ENCODE results near the gene PHC3.

Gene PHC3

GRCh38 chr3:170079536-170080165, 101.9 kb downstream of the PHC3 start:
- DNase-seq (ENCODE audit: low read depth in 2 of 2, low spot score in 1 of 2), result no peak

- no peak for DNase-seq (ENCODE audit: low read depth in 2 of 2, low spot score in 1 of 2)
These were observed 102.8 kb downstream of the PHC3 start for GRCh38 chr3:170078620-170079281.

GRCh38 chr3:170077361-170077760, 104.2 kb downstream of the PHC3 start:
- no peak for DNase-seq (ENCODE audit: low read depth in 2 of 2, low spot score in 1 of 2)

GRCh38 chr3:170076715-170077238, 104.8 kb downstream of the PHC3 start:
- DNase-seq (ENCODE audit: low read depth in 2 of 2, low spot score in 1 of 2), result no peak

- DNase-seq (ENCODE audit: low read depth in 2 of 2, low spot score in 1 of 2), result no peak
These were observed 106.0 kb downstream of the PHC3 start for GRCh38 chr3:170075441-170076091.

- DNase-seq (ENCODE audit: low read depth in 2 of 2, low spot score in 1 of 2), result no peak
These were observed 117.4 kb downstream of the PHC3 start for GRCh38 chr3:170064108-170064507.

GRCh38 chr3:170063691-170064090, 117.8 kb downstream of the PHC3 start:
- DNase-seq (ENCODE audit: low read depth in 2 of 2, low spot score in 1 of 2), result no peak

- DNase-seq (ENCODE audit: low read depth in 2 of 2, low spot score in 1 of 2), result no peak
These were observed 118.8 kb downstream of the PHC3 start for GRCh38 chr3:170062769-170063168.

GRCh38 chr3:170062068-170062467, 119.5 kb downstream of the PHC3 start:
- DNase-seq (ENCODE audit: low read depth in 2 of 2, low spot score in 1 of 2), result no peak

GRCh38 chr3:170059447-170059846, 122.1 kb downstream of the PHC3 start:
- DNase-seq (ENCODE audit: low read depth in 2 of 2, low spot score in 1 of 2), result no peak

GRCh38 chr3:170058127-170058526, 123.4 kb downstream of the PHC3 start:
- no peak for DNase-seq (ENCODE audit: low read depth in 2 of 2, low spot score in 1 of 2)

- no peak for DNase-seq (ENCODE audit: low read depth in 2 of 2, low spot score in 1 of 2)
These were observed 124.0 kb downstream of the PHC3 start for GRCh38 chr3:170057550-170057949.

- no peak for DNase-seq (ENCODE audit: low read depth in 2 of 2, low spot score in 1 of 2)
These were observed 124.7 kb downstream of the PHC3 start for GRCh38 chr3:170056710-170057454.

GRCh38 chr3:170055209-170055608, 126.3 kb downstream of the PHC3 start:
- DNase-seq (ENCODE audit: low read depth in 2 of 2, low spot score in 1 of 2), result no peak

- no peak for DNase-seq (ENCODE audit: low read depth in 2 of 2, low spot score in 1 of 2)
These were observed 127.3 kb downstream of the PHC3 start for GRCh38 chr3:170054204-170054603.

GRCh38 chr3:170052398-170052797, 129.1 kb downstream of the PHC3 start:
- no peak for DNase-seq (ENCODE audit: low read depth in 2 of 2, low spot score in 1 of 2)

- no peak for DNase-seq (ENCODE audit: low read depth in 2 of 2, low spot score in 1 of 2)
These were observed 130.8 kb downstream of the PHC3 start for GRCh38 chr3:170050753-170051152.

GRCh38 chr3:170049146-170050000, 132.2 kb downstream of the PHC3 start:
- no peak for DNase-seq (ENCODE audit: low read depth in 2 of 2, low spot score in 1 of 2)

GRCh38 chr3:170047133-170047404, 134.5 kb downstream of the PHC3 start:
- DNase-seq (ENCODE audit: low read depth in 2 of 2, low spot score in 1 of 2), result no peak

- DNase-seq (ENCODE audit: low read depth in 2 of 2, low spot score in 1 of 2), result no peak
These were observed 135.0 kb downstream of the PHC3 start for GRCh38 chr3:170046269-170047132.
